Stromal cell of bone marrow (primary cell): ENCODE data around the gene TGFBR2.
A peak's percentile ranks its signal among the peaks of the same experiment; 100 is the strongest.
"Not testable (repeated sequence)": the region's sequence is repeated elsewhere in the genome, so short reads cannot be mapped to it uniquely, and the experiment has no call there.

Source experiments
- DNase-seq: peaks from one replicate; pipeline ENCODE4 v3.0.0-alpha.2; 2012; ENCODE audit warnings: low read depth

The TGFBR2 gene

DNA sequence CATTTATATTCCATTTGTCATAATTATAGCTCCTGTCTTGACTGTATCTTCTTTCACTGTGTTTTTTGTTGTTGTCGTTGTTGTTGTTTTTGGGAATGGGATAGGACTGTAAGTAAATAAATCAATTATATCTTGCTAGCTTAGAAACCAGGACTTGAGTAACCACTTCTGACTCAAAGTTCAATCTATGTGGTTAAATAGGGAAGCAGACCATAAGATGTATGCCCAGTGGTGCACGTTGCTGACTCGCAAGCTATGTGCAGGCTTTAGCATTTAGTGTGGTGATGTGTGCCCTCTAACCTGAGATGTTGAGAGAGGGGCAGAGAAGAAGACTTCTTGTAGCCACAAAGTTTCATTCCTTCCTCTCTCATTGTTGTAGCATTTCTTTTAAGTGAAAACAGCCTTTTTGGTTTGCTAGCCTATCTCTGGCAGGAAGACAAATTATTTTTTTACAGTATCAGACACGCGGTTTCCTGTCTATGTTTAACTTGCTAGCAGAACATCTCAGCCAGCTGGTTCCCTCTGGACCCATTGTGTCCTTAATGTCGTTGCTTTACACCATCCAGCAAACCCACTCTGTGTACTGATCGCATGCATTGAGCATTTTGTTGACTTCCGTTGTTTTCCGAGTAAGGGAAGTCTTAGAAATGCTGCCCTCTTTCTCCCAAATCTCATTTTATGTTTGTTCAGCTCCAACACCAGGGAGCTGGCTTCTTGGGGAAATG lies 52.1 kb downstream of the TGFBR2 start:
- DNase-seq, result no peak

GRCh38 chr3:30659270-30660130 lies 53.1 kb downstream of the TGFBR2 start:
- DNase-seq, result peak; percentile 80

GRCh38 chr3:30660136-30660535 lies 53.7 kb downstream of the TGFBR2 start:
- DNase-seq, result no peak

- no peak for DNase-seq
These were observed 54.3 kb downstream of the TGFBR2 start for GRCh38 chr3:30660656-30661055.

- no peak for DNase-seq
These were observed 54.9 kb downstream of the TGFBR2 start for GRCh38 chr3:30661098-30661873.

- DNase-seq, result no peak
These were observed 56.4 kb downstream of the TGFBR2 start for GRCh38 chr3:30662836-30663235.

DNA sequence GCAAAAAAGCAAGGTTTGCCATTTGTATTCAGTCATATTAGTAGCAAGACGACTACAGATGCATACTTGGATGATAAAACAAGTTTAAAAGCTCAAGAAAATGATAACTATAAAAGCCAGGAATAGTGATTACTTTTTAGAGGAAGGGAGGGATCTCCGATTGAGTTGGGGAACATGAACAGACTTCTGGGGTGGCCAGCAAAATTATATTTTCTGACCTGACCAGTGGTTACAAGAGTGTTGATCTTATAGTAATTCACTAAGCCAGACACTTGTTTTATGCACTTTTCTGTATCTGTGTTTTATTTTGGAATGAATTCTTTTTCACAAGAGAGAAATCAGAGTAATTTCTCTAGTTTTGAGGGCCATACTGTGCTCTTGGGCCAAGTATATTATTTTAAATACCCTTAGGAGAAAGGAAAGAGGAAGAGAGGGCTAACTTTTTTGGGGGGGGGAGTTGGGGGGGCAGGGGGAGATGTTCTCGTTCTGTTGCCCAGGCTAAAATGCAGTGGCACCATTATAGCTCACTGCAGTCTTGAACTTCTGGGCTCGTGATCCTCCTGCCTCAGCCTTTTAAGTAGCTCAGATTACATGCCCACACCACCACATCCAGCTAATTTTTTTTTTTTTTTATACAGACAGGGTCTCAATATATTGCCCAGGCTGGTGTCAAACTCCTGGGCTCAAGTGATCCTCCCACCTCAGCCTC lies 57.3 kb downstream of the TGFBR2 start:
- no peak for DNase-seq

- DNase-seq, result no peak
These were observed 58.1 kb downstream of the TGFBR2 start for GRCh38 chr3:30664459-30664858.

DNA sequence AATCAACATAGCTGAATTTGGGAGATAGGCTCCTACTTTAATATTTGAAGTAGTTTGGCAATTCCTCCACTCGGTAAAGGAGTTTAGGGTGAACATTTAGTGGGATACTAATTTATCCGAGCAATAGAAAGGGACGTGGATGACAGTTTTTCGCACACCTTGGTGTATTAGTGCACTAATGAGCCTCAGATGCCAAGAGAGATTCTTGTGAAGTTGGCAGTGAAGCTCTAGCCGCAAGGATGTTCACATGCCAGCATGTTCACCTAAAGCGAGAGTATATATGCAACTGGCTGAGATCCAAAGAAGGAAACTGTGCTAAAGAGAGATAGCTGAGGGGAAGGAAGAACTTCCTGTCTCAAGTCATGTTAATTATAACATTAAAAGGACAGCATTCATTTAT lies 58.5 kb downstream of the TGFBR2 start:
- DNase-seq, result no peak

- no peak for DNase-seq
These were observed 59.1 kb downstream of the TGFBR2 start for GRCh38 chr3:30665539-30665938.

DNA sequence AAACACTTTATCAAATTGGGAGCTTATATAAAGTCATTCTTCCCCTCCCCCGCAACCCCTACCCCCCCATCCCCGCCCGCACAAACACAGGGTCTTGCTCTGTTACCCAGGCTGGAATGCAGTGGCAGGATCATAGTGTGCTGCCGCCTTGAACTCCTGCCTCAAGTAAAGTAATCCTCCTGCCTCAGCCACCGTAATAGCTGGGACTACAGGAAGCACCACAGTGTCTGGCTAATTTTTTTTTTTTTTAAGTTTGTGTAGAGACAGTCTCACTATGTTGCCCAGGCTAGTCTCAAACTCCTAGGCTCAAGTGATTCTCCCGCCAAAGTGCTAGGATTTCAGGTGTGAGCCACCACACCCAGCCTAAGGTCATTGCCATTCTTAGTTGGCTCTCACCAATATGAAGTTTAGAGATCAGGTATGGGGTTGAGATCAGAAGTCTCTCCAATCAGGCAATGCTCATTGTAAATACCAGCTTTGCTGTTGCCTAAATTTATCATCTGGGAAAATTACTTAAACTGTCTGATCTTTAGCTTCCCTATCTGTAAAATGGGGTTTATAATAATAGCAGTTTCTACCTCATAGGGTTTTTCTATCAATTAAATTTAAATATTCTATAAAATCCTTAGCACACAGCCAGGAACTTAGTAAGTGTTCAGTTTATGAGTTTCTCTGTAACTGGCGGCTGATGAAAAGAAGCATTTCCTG lies 60.3 kb downstream of the TGFBR2 start:
- no peak for DNase-seq

- DNase-seq, result no peak
These were observed 60.9 kb downstream of the TGFBR2 start for GRCh38 chr3:30667280-30667651.

DNA sequence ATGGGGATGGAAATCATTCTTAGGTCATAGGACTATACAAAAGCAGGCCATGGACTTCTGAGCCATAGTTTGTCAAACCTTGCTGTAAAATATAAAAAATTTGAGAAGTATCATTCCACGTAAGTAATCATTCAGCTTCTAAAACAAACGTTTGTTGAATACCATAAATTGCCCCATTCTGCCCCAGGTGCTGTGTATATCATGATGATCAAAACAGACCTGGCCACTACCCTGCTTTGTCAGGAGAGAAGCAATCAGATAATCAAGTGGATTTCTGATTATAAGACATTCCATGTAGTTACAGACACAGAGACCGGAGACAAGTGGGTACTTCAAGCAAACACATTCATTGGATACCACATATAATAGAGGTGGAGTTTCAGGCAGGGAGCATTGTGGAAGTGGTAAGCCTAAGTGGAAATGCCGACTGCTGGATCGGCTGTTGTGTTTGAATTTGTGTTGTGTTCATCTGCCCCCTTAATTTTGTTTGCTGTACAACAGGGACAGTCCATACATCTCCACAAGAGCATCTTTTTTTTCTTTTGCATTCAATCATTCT lies 61.7 kb downstream of the TGFBR2 start:
- no peak for DNase-seq

DNA sequence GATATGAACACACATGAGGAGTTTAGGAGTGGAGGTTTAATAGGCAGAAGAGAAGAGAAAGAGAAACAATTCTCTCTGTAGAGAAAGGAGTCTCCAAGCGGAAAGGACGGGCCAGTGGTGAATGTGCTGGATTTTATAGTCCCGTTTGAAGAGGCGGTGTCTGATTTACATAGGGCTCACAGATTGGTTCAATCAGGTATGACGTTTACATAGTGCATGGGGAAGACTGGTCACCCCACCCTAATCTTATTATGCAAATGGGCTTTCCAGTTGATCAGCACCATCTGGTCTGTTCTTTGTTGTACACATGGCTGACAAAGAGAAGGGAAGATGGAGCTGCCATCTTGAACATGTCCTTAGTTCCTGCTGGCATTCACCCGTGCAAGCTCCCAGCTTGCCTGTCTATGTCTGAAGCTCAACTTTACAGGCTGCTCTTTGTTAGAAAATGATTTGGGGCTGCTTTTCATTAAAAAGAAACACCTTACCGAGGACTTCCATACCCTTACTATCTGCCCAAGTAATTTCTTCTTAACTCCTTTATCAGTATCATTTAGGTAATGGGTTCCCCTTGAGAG lies 63.0 kb downstream of the TGFBR2 start:
- DNase-seq, result not testable (repeated sequence)

GRCh38 chr3:30670292-30670691 lies 63.9 kb downstream of the TGFBR2 start:
- DNase-seq, result no peak

- DNase-seq, result no peak
These were observed 65.3 kb downstream of the TGFBR2 start for GRCh38 chr3:30671527-30672286.

GRCh38 chr3:30672287-30672735 lies 65.9 kb downstream of the TGFBR2 start:
- DNase-seq, result no peak

GRCh38 chr3:30672959-30673358 lies 66.6 kb downstream of the TGFBR2 start:
- no peak for DNase-seq

DNA sequence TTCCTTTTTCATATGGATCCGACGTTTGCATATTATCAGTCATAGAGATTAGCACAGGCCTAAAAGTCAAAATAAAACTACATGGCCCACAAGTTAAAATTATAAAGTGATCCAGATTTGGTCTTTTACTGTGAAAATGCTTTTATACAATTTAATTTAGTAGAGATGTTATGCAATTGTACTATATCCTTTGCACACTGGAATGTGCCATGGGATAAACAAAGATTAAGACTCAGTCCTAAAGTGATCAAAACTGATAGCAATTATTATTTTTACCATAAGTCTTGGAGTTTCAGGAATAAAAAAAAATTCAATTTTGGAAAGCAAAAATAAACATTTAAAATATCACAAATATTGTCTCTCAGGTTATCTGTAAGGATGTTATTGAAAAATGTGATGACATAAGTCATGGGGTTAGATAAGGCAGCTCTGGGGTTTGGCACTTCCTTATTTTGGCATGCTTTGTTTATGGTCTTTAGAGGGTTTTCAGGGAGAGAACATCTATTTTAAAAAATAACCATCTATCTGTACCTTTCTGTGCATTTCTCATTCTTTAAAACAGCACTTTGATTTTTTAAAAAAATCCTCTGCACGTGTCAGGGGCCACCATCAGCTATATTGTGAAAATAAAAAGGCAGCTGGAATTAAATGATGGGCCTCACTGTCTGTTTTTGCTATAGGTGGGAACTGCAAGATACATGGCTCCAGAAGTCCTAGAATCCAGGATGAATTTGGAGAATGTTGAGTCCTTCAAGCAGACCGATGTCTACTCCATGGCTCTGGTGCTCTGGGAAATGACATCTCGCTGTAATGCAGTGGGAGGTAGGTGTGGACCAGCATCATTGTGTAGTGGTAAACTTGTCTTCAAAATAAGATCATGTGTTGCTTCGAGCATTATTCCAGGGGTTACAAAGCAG lies 67.3 kb downstream of the TGFBR2 start:
- DNase-seq, result no peak
